Psoas muscle (tissue), 8 donors: ENCODE results near the gene MTFMT. TPM values are rescaled to one million over a fixed set of nuclear protein-coding genes. Genes with fewer than 3 reads are reported as not detected.
A peak's percentile ranks its signal among the peaks of the same experiment; 100 is the strongest.

Experiments used
- ATAC-seq, 4 donors: fragments of 200-7000 bp; cut with Tn5 transposase; one replicate each; pipeline ENCODE4 v1.9.1; 2020; ENCODE audit warnings: moderate library complexity in 3 of 4, mild to moderate bottlenecking in 2 of 4
- DNase-seq, 2 donors: peaks; one replicate each; pipeline ENCODE4 v3.0.0-alpha.2; 2020
- H3K27ac ChIP-seq: fragments of 200-600 bp; one replicate; pipeline ENCODE4 v1.8.0; 2022
- H3K27me3 ChIP-seq, 3 donors: fragments of 200-600 bp in 1 of 3; one replicate each; pipeline versions ENCODE4 v1.6.1 to v1.8.0; 2013 to 2022; ENCODE audit warnings: low read length in 2 of 3, mild to moderate bottlenecking in 2 of 3, moderate library complexity in 1 of 3; ENCODE audit not compliant: insufficient read depth in 3 of 3
- H3K36me3 ChIP-seq, 2 donors: fragments of 200-600 bp in 1 of 2; one replicate each; pipeline versions ENCODE4 v1.6.1 to v1.8.0; 2013 to 2022; ENCODE audit warnings: low read depth in 1 of 2, mild to moderate bottlenecking in 1 of 2, moderate library complexity in 1 of 2; ENCODE audit not compliant: insufficient read depth in 1 of 2
- H3K4me1 ChIP-seq: fragments of 200-600 bp; one replicate; pipeline ENCODE4 v1.8.0; 2022
- H3K4me3 ChIP-seq: fragments of 200-600 bp; one replicate; pipeline ENCODE4 v1.8.0; 2022; ENCODE audit warnings: mild to moderate bottlenecking
- H3K9me3 ChIP-seq: fragments of 200-600 bp; one replicate; pipeline ENCODE4 v1.8.0; 2022
- WGBS, 3 donors: extraction: QIAGEN DNeasy Blood & Tissue Kit; methylation state at CpG; one replicate each; pipeline versions ENCODE4 v1.1.6 to v1.1.7; 2013; 5-methylcytosine and 5-hydroxymethylcytosine counted together
- intact Hi-C, 2 donors: fragments of 100-400 bp; cut with DNase I; formaldehyde crosslinking; loops; one replicate each; pipeline versions ENCODE4 v1.11.0 to v1.14.2; 2022
- polyA plus RNA-seq, 3 donors: library from polyadenylated mRNA; stranded (reverse); fragments of 200-250 nt; gene quantifications; one replicate each; pipeline ENCODE4 v1.2.3, GENCODE V29; 2013
- total RNA-seq, 4 donors: library from RNA; stranded (reverse); fragmentation: NEBNext Ultra II Directional in 2 of 4; extraction: Animal tissue kit (Norgen Biotek cat#: 25700) in 2 of 4; gene quantifications; one replicate each; pipeline versions ENCODE4 v1.2.1 to v1.2.4, GENCODE V29; 2021 to 2023
- TF ChIP-seq, protein P1 (sequence below): fragments of 200-600 bp; IDR thresholded peaks from one replicate; pipeline ENCODE4 v1.8.0; 2022; ENCODE audit warnings: antibody characterized with exemption
- donor health status: healthy with polysubstance abuse.
- donor health status: DM: no; HTN: no; CAD: no; lungs with moderate emphysema.
- donor health status: Bipolar disorder and iron deficiency.
- donor health status: healthy.
- donor health status: DM: yes; HTN: yes; CAD: no.
- donor health status: DM: no; HTN: no; CAD: no.
- donor health status: DM: no; HTN: no; CAD: no.
- donor health status: DM: yes; HTN: yes; CAD: no.

MTFMT gene
- total and polyA plus RNA-seq, 7 donors, result 9.4 to 18.1 (median 14.0) TPM

DNA sequence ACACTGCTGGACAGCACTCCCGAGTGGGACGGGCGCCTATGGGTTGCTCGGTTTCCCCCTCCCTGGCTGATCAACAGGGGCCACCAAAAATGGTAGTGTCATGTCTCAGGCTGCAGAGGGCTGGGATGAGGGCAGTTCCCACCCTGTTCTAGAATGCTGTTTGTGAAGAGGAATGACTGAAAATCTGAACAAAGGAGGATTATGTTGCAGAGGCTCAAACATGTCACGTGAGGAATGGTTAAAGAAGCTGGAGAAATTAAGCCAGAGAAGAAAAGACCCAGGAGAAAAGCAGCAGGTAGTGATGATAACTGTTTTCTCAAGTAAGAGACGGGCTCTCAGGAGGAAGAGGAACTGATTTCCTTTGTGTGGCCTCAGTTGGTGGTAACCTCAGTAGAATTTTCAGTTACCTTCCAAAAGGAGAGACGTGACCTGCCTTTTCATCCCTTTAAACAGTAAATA lies 50.2 kb downstream of the MTFMT start:
- H3K27ac ChIP-seq, result no peak overlapping the region
- intact Hi-C loops, result no loop called here
- H3K4me1 ChIP-seq, result no peaks in the 10 kb centered on the region
- ATAC-seq (no peak), DNase-seq (no peak)
- H3K9me3 ChIP-seq, result no peaks in the 10 kb centered on the region
- peaks cover 3 to 86% of the 10 kb centered on the region in 2 donors for H3K36me3 ChIP-seq
- WGBS, 3 donors, result 67 to 74% (median 70%) methylated on average over 7 of the region's 7 CpGs
- H3K4me3 ChIP-seq, result no peak overlapping the region
- TF ChIP-seq, protein P1, sequence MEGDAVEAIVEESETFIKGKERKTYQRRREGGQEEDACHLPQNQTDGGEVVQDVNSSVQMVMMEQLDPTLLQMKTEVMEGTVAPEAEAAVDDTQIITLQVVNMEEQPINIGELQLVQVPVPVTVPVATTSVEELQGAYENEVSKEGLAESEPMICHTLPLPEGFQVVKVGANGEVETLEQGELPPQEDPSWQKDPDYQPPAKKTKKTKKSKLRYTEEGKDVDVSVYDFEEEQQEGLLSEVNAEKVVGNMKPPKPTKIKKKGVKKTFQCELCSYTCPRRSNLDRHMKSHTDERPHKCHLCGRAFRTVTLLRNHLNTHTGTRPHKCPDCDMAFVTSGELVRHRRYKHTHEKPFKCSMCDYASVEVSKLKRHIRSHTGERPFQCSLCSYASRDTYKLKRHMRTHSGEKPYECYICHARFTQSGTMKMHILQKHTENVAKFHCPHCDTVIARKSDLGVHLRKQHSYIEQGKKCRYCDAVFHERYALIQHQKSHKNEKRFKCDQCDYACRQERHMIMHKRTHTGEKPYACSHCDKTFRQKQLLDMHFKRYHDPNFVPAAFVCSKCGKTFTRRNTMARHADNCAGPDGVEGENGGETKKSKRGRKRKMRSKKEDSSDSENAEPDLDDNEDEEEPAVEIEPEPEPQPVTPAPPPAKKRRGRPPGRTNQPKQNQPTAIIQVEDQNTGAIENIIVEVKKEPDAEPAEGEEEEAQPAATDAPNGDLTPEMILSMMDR, result no peak
- no peaks in the 10 kb centered on the region for H3K27me3 ChIP-seq

DNA sequence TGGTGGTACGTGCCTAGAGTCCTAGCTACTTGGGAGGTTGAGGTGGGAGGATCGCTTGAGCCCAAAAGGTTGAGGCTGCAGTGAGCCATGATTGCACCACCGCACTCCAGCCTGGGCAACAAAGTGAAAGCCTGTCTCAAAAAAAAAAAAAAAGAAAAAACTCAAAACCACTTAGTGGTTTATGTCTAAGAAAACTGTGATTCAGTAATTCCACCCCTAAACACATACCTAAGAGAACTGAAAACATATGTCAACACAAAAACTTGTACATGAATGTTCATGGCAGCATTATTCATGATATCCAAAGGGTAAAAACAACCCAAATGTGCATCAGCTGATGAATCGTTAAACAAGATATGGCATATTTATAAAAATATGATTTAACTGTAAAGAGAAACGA lies 54.0 kb downstream of the MTFMT start:
- TF ChIP-seq, protein P1, result no peak
- intact Hi-C loops, result no loop called here
- no peak overlapping the region for H3K27ac ChIP-seq
- H3K4me3 ChIP-seq, result no peak overlapping the region
- ATAC-seq, result no peak
- DNase-seq, result no peak
- 84 to 97% (median 84%) methylated on average over 5 of the region's 5 CpGs for WGBS, 3 donors
- no peaks in the 10 kb centered on the region for H3K9me3 ChIP-seq
- peaks cover 10 to 98% of the 10 kb centered on the region in 2 donors for H3K36me3 ChIP-seq
- H3K4me1 ChIP-seq, result no peaks in the 10 kb centered on the region
- H3K27me3 ChIP-seq, result no peaks in the 10 kb centered on the region

DNA sequence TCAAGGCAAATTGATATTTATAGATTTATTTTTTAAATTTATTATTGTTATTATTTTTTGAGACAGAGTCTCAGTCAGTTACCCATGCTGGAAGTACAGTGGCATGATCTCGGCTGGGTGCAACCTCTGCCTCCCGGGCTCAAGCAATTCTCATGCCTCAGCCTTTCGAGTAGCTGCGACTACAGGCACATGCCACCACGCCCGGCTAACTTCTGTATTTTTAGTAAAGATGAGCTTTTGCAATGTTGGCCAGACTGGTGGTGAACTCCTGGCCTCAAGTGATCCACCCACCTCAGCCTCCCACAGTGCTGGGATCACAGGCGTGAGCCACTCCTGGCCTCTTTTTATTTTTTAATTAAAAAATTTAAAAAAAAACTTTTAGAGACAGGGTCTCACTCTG lies 58.7 kb downstream of the MTFMT start:
- TF ChIP-seq, protein P1, result no peak
- no peak overlapping the region for H3K27ac ChIP-seq
- DNase-seq (peak in 1 of 2 donors; percentile 43), ATAC-seq (no peak)
- intact Hi-C loops, result no loop called here
- no peaks in the 10 kb centered on the region for H3K4me1 ChIP-seq
- no peak overlapping the region for H3K4me3 ChIP-seq
- peaks cover 14 to 88% of the 10 kb centered on the region in 2 donors for H3K36me3 ChIP-seq
- no peaks in the 10 kb centered on the region for H3K9me3 ChIP-seq
- WGBS, 3 donors, result 83 to 85% (median 84%) methylated on average over 7 of the region's 7 CpGs
- H3K27me3 ChIP-seq, result no peaks in the 10 kb centered on the region

DNA sequence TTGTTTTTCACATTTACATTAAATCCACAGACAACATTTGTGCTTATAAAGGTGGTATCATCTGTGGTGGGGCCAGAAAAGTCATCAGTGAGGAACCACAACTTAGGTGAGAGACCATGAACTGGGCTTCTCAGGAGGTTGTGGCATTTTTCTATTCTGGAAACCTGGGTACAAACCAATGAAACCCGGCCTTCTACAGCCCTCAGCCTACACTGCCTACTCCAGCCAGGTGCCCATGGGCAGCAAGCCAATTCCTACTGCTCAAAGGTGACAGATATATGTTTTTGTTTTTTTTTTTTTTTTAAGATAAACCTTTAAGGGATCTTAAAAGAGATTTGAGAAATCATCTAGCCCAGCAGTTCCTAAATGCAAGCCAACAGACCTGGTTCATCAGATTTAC lies 60.0 kb downstream of the MTFMT start:
- H3K4me3 ChIP-seq, result no peak overlapping the region
- ATAC-seq (no peak), DNase-seq (no peak)
- H3K27me3 ChIP-seq, result no peaks in the 10 kb centered on the region
- intact Hi-C loops, result no loop called here
- TF ChIP-seq, protein P1, result no peak
- H3K36me3 ChIP-seq, result peaks cover 14 to 88% of the 10 kb centered on the region in 2 donors
- no peaks in the 10 kb centered on the region for H3K9me3 ChIP-seq
- H3K4me1 ChIP-seq, result no peaks in the 10 kb centered on the region
- WGBS, 3 donors, result 93 to 95% (median 95%) methylated on average over 1 of the region's 1 CpG
- H3K27ac ChIP-seq, result no peak overlapping the region

DNA sequence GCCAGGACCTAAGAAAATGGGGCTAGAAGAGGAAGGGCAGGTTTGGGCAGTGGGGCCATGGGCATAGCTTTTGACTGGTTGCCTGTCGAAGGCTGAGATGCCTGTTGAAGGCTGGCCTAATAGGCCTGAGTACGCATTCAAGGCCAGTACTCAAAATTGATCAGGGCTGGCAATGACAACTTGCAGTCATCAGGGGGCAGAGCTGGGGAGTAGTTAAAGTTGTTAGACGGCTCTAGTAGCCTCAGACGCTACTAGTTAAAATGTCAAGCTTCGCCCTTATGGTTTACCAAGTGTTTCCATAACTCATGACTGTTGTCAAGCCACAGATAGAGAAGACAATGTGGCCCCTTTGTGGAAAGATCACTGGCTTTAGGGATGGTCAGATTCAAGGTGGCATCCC lies 68.4 kb downstream of the MTFMT start:
- peaks cover 16 to 97% of the 10 kb centered on the region in 2 donors for H3K36me3 ChIP-seq
- no peak for ATAC-seq
- intact Hi-C loops, result no loop called here
- H3K9me3 ChIP-seq, result no peaks in the 10 kb centered on the region
- no peak overlapping the region for H3K27ac ChIP-seq
- no peaks in the 10 kb centered on the region for H3K27me3 ChIP-seq
- 92 to 96% (median 93%) methylated on average over 5 of the region's 5 CpGs for WGBS, 3 donors
- no peak for DNase-seq
- no peak overlapping the region for H3K4me3 ChIP-seq
- H3K4me1 ChIP-seq, result no peaks in the 10 kb centered on the region
- TF ChIP-seq, protein P1, result no peak
